Islet of Langerhans (tissue), 1 donor: Measurements from ENCODE around the gene CD86.

Experiments
- FAIRE-seq: peaks from one replicate; lab custom pipeline; 2011; peaks lifted over from hg19 to GRCh38; lab: Jason Lieb, UNC

CD86 gene

DNA sequence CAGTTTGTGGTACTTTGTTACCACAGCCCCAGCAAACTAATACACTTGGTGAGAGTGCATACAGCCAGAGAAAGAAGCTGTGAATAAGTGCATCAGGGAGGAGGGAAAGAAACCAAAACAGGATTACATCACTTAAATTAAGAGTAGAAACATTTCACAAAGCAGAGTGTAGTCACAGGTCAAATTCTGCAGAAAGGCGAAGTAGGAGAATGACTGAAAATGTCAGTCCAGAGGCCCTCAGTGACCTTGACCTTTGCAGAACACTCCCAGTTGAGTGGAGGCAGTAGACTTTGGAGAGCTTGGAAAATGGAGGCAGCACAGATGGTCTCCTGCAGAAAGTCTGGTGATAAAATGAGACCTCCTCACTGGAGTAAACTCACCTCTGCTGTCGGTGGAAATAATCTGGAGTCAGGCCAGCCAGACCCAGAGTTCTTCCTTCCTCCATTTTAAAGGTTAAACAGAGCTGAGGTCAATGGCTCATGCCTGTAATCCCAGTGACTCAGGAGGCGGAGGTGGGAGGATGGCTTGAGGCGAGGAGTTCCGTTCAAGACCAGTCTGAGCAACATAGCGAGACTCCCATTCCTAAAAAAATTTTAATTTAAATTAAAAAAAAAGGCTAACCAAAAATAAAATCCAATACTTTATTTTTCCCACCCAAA lies 5.0 kb downstream of the CD86 start:
- no peak for FAIRE-seq

DNA sequence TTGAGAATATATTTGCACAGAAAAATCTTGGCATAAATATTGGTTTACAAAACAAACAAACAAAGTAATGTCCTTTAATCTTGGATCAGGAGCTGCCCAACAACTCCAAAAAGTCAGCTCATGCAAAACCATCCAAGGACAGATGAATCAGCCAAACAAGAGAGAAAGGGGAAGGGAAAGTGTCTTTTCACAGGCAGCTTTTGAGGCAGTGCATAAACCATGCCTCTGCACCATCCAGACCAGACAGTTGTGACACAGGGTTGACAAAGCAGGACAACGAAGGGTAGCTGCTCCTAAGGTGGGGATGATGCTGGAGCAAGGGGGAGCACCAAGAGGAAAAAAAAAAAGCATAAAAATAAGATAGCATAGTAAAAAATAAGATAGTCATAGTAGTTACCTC lies 8.7 kb downstream of the CD86 start:
- FAIRE-seq = no peak

DNA sequence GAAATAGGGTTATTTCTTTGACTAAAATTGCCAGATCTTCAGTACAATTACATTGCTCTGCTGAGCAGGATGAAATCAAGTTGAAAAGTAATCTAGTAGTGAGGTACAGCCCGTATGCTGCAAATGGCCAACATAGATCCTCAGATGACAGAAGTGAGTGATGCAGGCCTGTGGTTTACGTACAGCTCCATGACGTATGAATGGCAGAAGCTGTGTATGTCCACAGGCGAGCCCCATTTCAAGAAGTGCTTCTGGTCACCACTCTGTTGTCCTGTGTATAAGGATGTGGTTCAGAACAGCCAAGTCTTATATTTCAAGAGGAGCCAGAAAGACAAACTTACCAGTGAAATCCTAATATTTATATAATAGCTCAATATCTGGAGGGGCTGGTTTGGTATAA lies 9.2 kb downstream of the CD86 start:
- FAIRE-seq = no peak

DNA sequence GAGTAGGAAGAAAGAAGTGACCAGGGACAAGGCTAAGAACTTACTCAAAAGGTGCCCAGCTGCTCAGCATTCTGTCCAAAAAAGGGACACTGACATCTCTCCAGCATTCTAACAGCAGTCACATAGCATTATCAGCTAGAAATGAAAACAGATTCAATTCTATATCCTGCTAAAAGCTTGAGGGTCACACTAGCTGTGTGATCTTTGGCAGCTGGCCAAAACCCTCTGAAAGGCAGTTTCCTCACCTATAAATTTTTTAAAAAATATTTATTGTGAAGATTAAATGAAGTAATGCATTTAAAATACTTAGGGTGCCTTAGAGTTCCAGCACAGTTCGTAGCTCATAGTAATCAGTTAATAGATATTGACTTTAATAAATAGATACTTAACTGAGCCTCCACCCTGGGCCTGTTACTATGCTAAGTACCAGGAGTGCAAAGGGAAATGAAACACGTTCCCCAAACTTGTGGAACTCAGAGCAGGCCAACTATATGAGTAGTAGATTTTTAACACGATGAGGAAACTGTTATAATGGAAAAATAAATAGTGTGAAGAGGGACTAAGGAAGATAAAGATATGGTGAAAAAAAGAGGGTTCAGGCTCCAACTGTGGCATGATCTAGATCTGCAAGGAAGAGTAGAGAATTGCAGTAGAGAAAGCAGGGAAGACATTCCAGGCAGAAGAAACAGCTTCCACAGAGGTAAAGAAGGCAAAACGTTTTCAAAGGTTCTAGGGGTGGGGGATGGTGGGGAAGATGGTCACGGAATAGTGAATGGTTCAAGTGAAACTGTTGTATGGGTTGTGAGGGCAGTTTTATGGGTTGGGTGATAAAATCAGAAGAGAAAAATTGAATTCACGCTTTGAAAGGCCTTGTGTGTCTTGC lies 11.4 kb downstream of the CD86 start:
- no peak for FAIRE-seq

DNA sequence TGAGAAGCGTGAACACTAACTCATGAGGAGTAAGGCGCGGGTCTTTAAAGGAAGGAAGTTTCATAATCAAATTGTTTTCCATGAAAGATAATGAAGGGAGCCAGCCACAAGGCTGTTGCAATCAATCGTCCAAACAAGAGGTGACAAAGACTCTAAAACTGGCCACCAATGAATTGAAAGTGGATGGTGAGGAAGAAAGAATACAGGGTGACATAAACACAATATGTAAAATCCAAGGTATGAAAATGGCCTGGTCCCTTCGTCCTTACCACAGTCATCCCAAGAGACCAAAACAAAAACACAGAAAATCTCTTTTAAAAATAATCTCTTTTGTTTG lies 12.0 kb downstream of the CD86 start:
- FAIRE-seq = no peak

DNA sequence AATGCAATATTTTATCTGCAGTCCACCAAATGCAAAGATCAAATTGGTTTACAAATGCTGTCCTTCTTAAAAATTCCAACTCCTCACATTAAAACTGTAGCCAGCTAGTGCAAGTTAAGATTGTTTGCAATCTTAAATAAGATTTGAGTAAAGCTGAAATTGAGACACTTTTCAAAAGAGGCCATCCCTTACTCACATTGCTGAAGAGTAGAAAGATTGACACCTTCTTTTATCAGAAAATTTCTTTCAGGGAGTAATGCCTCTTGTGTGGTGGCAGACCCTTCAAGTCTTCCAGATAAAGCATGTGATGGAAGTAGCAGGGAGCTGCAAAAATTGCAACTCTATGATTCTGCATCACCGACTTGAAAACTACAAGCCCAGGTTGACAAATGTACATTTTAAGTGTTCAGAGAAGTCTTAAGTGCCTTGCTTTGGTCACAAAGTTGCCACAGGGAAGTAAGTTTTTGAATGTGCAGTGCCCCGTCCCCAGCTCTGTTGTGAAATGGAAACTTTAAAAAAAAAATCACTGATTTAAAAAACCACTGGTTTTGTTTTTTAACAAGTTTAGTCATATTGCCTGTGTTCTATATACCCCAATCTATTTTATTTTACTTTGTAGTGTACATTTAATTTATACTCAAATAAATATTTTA lies 12.6 kb downstream of the CD86 start:
- no peak for FAIRE-seq

DNA sequence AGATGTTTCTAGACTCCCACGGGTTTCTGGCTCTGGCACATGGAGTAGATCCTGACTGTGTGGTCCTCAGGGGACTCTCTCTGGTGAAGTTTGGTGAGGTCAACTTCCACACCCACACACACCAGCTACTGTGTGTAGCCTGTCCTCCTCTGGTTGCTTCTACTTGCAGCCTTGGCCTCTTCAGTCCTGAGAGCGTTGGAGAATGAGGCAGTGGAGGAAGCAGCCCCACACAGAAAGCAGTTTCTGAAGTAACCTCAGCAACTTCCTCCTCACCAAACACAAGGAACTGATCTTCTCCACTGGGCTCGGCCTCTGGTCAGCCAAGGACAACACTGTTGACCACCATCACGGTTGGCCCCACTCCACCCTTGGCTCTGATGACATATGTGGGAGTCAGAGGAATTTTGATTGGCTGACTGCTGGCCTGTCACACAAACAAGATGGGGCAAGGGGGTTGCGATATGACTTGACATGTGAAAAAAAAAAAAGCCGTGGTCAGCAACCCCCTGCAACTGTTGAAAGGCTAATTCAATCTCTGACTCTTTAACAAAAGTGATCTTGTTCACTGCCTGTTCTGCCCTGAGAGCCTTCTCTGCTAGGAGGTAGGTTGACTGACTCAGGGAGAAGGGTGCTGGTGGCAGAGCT lies 19.6 kb downstream of the CD86 start:
- FAIRE-seq = no peak

DNA sequence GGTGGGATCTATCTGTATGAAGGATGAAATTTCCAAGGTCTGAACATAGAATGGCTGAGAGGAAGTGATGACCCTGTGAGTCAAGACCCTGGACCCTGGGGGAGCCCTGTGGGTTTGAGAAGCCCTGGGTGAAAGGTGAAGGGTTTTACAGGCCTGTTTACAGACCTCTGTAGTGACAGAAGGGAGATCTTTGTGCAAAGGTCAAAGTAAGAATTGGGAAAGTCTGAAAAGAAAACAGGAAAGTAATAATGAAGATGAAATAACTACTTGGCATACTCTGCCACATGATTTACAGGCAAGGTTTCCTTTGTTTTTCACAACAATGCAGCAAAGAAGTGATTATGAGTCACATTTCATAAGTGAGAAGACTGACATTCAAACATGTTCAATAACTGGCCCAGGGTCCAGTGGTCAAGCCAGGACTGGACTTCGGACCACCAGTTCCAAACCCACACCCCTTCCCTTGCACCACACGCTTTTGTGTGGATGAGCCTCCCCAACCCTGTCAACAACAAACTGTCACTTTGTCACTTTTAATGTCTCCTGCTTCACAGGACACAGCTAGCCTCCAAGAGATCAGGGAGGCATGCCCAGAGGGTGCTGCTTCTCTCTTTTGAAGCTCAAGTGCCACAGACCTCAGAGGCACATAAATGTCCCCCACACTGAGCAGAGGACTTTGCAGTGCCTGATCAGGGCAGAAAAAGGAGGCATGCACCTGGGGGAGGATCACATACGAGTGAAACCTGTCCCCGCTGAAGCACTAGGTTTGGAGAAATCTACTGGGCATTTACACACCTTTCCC lies 21.5 kb downstream of the CD86 start:
- FAIRE-seq = no peak

DNA sequence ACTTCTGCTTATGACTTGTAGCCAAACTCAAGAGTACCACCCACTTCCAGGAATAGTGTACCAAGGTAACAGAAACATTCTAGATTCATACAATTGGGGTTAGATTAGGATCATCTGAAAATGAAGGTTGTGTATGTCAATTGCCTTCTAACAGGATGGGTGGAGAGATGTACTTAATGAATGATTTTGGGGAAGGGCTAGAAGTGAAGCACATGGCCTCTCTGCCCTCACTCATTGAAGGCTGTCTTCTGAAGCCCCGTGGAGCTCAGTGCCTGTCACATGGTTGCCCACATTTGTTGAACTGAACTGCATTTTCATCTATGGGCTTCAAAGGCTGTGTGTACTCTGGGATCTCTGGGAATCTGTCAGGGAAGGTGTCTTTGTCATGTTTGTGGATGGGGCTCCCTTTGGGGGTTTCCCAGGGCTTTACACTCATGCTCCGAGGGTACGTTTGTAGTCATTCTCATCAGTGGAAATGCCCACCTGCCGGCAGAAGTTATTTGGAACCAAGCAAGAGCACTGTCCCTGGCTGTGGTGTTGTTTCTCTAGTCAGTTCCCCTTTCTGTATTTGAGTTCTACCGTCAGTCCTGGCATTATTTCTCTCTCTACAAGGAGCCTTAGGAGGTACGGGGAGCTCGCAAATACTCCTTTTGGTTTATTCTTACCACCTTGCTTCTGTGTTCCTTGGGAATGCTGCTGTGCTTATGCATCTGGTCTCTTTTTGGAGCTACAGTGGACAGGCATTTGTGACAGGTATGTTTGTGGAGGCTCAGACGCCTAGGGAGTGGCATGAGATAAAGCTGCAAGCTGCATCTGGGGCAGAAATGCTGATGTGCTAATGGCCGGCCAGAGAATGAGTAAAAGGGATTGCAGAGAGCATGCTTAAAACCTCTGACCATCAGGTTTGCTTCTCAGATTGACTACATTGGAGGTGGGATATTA lies 22.4 kb downstream of the CD86 start:
- no peak for FAIRE-seq

DNA sequence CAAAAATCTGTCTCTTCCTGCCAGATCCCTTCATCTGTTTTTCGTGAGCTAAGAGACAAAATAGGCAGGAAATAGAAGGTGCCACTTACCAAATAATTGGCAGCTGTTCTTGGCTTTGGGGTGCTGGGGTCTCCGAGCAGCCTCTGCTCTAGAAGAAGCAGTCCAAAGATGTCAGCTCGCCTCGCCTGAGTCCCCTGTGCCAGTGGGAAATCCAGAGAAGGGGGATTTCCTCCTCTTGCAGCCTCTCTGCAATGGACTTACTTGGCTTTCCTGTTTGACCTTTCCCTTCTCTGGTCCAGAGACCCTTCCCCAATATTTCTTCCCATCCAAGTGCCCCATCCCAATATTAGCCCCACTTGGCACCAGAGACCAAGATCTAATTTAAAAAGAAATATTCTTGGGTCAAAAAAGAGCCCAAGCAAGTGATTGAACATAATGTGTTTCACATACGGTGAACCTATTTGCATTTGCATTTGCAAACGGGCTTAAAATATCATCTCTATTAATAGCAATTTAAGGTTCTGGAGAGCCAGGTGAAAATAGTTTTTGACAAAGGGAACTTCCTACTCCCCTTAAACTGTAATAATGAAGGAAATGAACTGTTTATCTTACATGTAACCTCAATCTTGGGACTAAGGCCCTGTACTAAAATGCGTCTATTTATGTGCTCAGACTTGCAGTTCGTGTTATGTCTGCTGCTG lies 23.2 kb downstream of the CD86 start:
- FAIRE-seq = no peak

DNA sequence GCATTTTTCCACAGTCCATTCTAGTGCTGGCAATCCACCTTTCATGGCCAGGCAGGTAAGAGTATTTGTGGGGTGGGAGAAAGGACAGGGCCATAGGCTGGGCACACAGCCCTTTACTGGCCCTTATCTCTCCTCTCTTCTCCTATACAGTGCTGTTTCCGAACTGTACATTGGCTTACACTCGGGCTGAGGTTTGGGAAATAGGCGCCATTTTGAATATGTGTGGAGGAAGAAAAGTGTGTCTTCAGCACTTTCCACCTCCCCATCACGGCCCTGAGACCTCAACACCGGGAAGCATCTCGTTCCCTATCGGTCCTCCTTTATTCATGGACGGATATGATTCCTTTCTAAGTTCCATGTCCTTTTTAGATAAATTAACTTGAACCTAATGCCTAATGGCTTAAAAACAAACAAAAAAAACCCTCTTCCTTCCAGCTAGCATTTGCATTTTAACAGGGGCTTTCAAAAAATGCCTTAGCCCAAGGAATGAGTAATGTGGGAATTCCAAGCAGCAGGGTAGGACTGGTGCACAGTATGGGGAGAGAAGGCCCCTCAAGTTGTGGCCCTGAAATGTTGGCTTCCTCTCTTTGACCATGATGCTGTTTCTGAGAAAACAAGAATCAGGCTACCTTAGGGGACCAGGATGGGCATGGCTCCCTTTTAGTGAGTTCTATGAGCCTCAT lies 24.5 kb downstream of the CD86 start:
- FAIRE-seq = no peak

DNA sequence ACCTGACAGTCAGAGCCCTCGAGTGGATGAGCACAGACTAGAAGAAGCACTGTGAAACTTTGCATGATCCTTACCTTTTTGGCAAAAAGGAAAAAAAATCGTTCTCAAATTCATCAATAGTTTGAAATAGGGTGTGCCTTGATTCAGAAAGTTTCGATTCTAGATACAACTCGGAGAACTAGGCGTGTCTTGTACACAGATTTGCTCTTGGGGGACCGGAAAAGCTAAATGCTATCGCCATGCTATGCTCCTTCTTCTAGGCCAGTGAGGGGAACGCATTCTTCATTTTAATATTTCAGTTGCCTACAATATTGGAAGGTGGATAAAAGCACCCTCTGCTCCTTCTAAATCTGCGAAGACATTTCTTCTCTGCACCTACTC lies 25.0 kb downstream of the CD86 start:
- FAIRE-seq = no peak

DNA sequence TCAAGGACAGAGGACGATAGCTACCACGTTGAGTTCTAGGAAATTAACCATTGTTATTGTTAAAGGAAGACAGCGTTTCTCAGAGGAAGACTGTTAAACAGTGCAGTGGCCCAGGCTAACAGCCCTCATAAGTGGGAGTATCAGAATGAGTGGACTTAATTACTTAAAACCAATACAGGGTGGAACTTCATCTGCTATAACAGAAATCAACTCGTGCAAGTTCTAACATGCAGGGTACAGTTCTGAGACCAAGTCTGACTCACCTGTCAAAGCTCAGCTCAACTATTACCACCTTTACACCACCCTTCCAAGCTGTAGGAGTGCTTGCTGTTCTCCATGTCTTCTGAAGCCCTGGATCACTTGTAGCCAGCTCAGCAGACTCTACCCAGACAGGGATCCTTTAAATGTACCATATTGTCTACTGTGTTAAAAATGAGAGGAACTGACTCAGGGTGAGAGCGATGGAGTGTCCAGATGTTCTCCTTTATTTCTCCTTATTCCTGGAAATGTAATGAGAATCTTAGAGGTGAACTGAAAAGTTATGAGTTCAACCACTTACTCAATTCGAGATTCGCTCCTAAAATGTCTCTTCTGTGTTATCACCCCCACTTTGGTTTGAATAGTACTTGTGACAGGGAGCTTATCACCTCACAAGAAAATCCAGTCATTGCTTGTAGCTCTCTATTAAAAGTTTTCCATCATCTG lies 26.5 kb downstream of the CD86 start:
- no peak for FAIRE-seq

DNA sequence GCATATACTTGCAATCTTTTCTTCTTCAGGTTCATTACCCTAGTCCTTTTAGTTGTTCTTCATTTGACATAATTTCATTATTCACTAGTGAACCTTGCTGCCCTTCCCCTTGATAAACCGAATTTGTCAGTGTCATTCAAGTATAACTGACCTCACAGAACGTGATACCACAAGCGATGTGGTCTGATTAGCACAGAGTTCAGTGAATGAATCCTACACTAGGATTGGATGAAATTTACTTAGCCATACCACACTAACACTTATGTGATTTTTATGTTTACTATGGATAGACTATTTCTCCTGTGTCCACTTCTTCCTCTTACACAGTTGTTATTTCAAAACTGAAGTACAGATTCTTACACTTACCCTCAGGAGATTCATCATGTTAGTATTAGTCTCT lies 27.2 kb downstream of the CD86 start:
- no peak for FAIRE-seq

DNA sequence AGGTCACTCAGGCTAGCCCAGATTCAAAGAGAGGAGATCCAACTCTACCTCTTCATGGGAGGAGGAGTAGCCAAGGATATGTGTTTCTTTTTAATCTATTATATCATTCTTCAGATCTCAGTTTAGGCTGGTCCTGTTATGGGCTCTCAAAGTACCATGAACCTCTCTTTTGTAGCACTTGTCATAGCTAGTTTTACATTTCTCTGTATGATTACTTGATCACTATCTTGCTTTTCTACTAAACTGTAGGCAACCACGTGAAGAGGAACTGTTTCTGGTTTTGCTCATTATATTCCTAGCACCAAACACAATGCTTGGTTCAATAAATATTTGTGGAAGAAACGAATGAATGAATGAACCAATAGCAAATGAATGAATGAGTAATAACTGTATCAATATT lies 29.6 kb downstream of the CD86 start:
- FAIRE-seq = no peak

DNA sequence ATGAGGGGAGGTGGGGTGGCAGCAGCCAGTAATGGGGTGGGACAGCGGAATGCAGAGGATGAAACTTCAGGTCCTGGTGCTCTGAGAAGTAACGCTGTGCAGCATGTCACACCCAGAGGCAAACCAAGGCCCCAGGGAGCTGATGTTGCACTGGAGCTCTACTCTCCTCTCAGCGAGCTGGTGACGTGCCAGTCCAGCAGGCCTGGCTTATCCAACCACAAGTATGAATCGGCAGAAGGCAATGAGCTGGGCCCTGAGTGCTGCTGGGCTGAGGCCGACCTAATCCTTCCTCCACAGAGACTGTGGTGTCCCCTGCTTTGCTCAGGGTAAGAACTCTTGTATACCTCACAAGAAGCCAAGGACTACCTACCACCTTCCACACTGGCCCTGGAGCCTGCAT lies 30.5 kb downstream of the CD86 start:
- FAIRE-seq = no peak

DNA sequence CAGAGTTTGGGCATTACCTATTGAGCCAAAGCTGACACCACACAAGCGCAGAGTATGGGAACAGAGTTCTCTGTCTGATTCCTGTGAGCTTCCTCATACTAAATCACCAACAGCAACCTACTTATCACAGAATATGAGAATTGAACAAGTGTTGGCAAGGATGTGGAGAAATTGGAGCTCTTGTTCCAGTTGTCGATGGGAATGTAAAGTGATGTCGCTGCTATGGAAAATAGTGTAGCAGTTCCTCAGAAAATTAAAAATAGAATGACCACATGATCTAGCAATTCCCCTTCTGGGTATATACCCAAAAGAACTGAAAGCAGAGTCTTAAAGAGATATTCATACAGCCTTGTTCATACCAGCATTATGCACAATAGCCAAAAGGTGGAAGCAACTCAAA lies 33.4 kb downstream of the CD86 start:
- no peak for FAIRE-seq

DNA sequence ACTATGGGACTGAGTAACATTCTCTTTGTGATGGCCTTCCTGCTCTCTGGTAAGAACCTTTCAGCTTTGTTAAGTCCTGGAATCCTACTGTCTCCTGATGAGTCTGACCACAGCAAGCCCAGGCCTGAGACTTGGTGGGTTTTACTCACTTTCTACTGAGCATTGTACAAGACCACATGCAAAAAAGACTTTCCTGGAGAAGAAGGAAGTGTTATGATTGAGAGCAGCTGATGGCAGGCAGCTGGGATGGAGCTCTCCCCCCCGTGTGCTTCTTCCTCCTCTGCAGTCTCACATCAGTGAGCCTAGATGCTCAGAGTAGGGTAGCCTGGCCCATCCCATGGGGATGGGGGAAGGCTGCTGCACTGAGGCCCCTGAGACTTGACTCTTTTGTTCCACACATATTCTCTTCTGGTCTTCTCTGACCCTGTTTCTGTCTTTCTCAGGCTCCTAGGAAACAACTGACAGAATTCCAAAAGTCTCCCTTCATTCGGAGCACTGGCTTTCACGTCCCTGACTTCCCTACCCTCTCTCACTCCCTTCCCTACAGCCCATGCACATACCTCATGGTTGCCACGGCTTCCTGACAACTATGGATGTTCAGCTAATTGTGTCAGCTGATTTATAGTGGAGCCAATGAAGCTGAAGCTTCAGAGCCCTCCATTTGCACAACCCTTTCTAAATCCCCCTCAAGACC lies 36.6 kb downstream of the CD86 start:
- FAIRE-seq = no peak
